Lower leg skin (tissue), 3 donors: ENCODE results near the gene WEE2.

Source experiments
- POLR2A ChIP-seq, 2 donors: fragments of 450-650 bp; IDR thresholded peaks; one replicate each; pipeline ENCODE4 v1.6.1; 2016 to 2017; ENCODE audit warnings: antibody characterized with exemption in 2 of 2, mild to moderate bottlenecking in 1 of 2, moderate library complexity in 1 of 2
- TF ChIP-seq, protein P1 (sequence below), 3 donors: fragments of 450-650 bp; IDR thresholded peaks; one replicate each; pipeline ENCODE4 v1.5.1; 2016; ENCODE audit warnings: antibody characterized with exemption in 3 of 3, mild to moderate bottlenecking in 3 of 3, moderate library complexity in 2 of 3

DNA sequence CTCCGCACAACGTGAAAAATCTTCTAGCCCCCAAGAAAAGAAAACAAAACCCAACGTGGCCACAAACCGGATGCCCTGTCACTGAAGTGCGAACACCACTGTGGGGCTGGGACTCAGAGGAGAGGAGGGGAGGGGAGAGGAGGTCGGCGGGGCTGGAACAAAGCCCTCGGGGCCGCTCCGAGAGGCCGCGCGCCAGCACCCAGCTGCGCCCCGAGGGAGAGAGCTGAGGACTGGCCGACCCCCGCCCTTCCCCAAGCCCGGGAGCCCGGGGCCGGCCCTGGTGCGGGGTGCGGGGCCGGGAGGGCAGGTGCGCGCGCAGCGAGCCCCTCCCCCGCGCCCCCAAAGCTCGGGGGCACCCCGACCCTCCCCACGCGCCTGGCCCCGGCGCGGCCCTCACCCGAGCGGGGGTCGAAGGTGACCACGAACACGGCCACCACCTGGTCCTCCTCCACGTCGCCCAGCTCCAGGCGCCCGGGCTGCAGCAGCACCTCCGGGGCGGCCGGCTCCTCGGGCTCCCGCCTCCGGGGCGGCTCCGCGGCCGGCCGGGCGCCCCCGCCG is 6.6 kb upstream of the WEE2 start:
- TF ChIP-seq, protein P1, sequence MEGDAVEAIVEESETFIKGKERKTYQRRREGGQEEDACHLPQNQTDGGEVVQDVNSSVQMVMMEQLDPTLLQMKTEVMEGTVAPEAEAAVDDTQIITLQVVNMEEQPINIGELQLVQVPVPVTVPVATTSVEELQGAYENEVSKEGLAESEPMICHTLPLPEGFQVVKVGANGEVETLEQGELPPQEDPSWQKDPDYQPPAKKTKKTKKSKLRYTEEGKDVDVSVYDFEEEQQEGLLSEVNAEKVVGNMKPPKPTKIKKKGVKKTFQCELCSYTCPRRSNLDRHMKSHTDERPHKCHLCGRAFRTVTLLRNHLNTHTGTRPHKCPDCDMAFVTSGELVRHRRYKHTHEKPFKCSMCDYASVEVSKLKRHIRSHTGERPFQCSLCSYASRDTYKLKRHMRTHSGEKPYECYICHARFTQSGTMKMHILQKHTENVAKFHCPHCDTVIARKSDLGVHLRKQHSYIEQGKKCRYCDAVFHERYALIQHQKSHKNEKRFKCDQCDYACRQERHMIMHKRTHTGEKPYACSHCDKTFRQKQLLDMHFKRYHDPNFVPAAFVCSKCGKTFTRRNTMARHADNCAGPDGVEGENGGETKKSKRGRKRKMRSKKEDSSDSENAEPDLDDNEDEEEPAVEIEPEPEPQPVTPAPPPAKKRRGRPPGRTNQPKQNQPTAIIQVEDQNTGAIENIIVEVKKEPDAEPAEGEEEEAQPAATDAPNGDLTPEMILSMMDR (IDR thresholded peaks at IDR 0.05): no peak
- TF ChIP-seq POLR2A (IDR thresholded peaks at IDR 0.05): no peak
